PC-3 (cell line): ENCODE results near the gene NOTCH4. TPM values are rescaled to one million over a fixed set of nuclear protein-coding genes. Genes with fewer than 3 reads are reported as not detected.
"Not testable (repeated sequence)": the region's sequence is repeated elsewhere in the genome, so short reads cannot be mapped to it uniquely, and the experiment has no call there.

Experiments used
- ATAC-seq: fragments of 200-7000 bp; cut with Tn5 transposase; 2 replicates; pipeline ENCODE4 v1.9.1; 2020; ENCODE audit warnings: mild to moderate bottlenecking, moderate library complexity
- BruUV-seq: library from RNA; stranded (reverse); fragments of 400-500 nt; replicated peaks from 2 replicates; lab custom pipeline; 2021; lab: Mats Ljungman, UMichigan
- CTCF ChIA-PET: fragments of 300-600 bp; sonication (Branson Sonifier 250); formaldehyde crosslinking; loops from one replicate; lab custom pipeline; 2022; ENCODE audit warnings: antibody characterized with exemption; lab: Charles Lee
- POLR2A ChIA-PET: fragments of 300-600 bp; sonication (Branson Sonifier 250); formaldehyde crosslinking; loops from one replicate; lab custom pipeline; 2022; ENCODE audit warnings: antibody characterized with exemption; ENCODE audit not compliant: unreplicated experiment; lab: Charles Lee
- DNase-seq: peaks from one replicate; pipeline ENCODE4 v3.0.0-alpha.2; 2015
- H2AFZ ChIP-seq: fragments of 300-600 bp; sonication (generic); 2 replicates; pipeline ENCODE4 v1.6.0; 2016; ENCODE audit warnings: antibody characterized with exemption, low read length
- H3F3A ChIP-seq: fragments of 300-600 bp; sonication (generic); one replicate; pipeline ENCODE4 v1.6.0; 2017; ENCODE audit warnings: antibody characterized with exemption, low read length, control low read depth, mild to moderate bottlenecking; ENCODE audit not compliant: unreplicated experiment
- H3K27ac ChIP-seq: fragments of 300-600 bp; sonication (generic); 2 replicates; pipeline ENCODE4 v1.5.1; 2016; ENCODE audit warnings: mild to moderate bottlenecking, low read length
- H3K27me3 ChIP-seq: fragments of 300-600 bp; sonication (generic); 2 replicates; pipeline ENCODE4 v1.6.1; 2016; ENCODE audit warnings: low read length, mixed read lengths
- H3K36me3 ChIP-seq: fragments of 300-600 bp; sonication (generic); 2 replicates; pipeline ENCODE4 v1.6.1; 2016; ENCODE audit warnings: low read depth, mixed run types, low read length, mixed read lengths
- H3K4me1 ChIP-seq: fragments of 300-600 bp; sonication (generic); 2 replicates; pipeline ENCODE4 v1.5.1; 2016; ENCODE audit warnings: low read length; ENCODE audit not compliant: insufficient read depth
- H3K4me2 ChIP-seq: fragments of 300-600 bp; sonication (generic); 2 replicates; pipeline ENCODE4 v1.6.0; 2016; ENCODE audit warnings: low read length
- H3K4me3 ChIP-seq: fragments of 300-600 bp; sonication (generic); 2 replicates; pipeline ENCODE4 v1.5.1; 2016; ENCODE audit warnings: mild to moderate bottlenecking, low read length, mixed read lengths
- H3K79me2 ChIP-seq: fragments of 300-600 bp; sonication (generic); 2 replicates; pipeline ENCODE4 v1.6.1; 2017; ENCODE audit warnings: low read length, mixed read lengths
- H3K9ac ChIP-seq: fragments of 300-600 bp; sonication (generic); 2 replicates; pipeline ENCODE4 v1.6.0; 2016; ENCODE audit warnings: mild to moderate bottlenecking, low read length
- H3K9me2 ChIP-seq: fragments of 300-600 bp; sonication (generic); replicated peaks from 2 replicates; pipeline ENCODE4 v1.6.1; 2016; ENCODE audit warnings: mixed run types, low read length, mixed read lengths
- H3K9me3 ChIP-seq: fragments of 300-600 bp; sonication (generic); 2 replicates; pipeline ENCODE4 v1.6.1; 2016; ENCODE audit warnings: low read length, mixed read lengths
- H4K20me1 ChIP-seq: fragments of 300-600 bp; sonication (generic); 2 replicates; pipeline ENCODE4 v1.6.1; 2016; ENCODE audit warnings: low read length, mixed read lengths
- EZH2 ChIP-seq: fragments of 300-600 bp; sonication (generic); IDR thresholded peaks from one replicate; pipeline ENCODE4 v1.6.1; 2017; ENCODE audit warnings: antibody characterized with exemption, mild to moderate bottlenecking, low read length; ENCODE audit not compliant: unreplicated experiment
- EZH2phosphoT487 ChIP-seq: fragments of 300-600 bp; sonication (generic); IDR thresholded peaks from 2 replicates; pipeline ENCODE4 v1.6.1; 2018; ENCODE audit warnings: mild to moderate bottlenecking, antibody characterized with exemption, low read length, borderline replicate concordance
- intact Hi-C: fragments of 100-400 bp; cut with micrococcal nuclease; formaldehyde crosslinking; loops from 2 replicates; pipeline ENCODE4 v1.9.0; 2023
- total RNA-seq: library from RNA; depleted of rRNA; stranded (reverse); fragments of >200 nt; gene quantifications from 2 replicates; pipeline ENCODE4 v1.2.3, GENCODE V29; 2014
- TF ChIP-seq, protein P1 (sequence below): fragments of 300-600 bp; sonication (generic); conservative IDR thresholded peaks from 2 replicates; pipeline ENCODE4 v1.5.1; 2017; ENCODE audit warnings: antibody characterized with exemption, low read depth, mild to moderate bottlenecking, low read length

Gene NOTCH4
- total RNA-seq, 1 experiment from 2014 or later, result 1.7 TPM

DNA sequence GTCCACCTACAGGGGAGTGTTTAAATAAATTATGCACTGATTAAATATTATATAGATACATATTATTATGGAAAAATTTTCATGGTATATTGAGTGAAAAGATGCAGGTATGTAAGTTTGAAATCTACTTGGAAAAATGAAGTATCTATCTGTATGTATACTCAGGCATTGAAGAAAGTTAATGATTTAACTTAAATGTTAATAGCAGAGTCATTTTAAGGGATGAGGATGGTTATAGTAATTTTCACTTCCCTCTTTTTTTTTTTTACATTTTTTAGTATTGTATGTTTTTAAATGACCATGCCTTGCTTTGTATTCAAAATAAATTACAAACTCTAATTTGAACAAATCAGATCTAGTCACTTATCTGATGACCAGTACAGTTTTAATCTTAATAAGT, 43.2 kb upstream of the NOTCH4 start:
- no peaks in the 10 kb centered on the region for H3K9me2 ChIP-seq
- no TSS peak for BruUV-seq
- H2AFZ ChIP-seq, result no peak overlapping the region
- TF ChIP-seq, protein P1, sequence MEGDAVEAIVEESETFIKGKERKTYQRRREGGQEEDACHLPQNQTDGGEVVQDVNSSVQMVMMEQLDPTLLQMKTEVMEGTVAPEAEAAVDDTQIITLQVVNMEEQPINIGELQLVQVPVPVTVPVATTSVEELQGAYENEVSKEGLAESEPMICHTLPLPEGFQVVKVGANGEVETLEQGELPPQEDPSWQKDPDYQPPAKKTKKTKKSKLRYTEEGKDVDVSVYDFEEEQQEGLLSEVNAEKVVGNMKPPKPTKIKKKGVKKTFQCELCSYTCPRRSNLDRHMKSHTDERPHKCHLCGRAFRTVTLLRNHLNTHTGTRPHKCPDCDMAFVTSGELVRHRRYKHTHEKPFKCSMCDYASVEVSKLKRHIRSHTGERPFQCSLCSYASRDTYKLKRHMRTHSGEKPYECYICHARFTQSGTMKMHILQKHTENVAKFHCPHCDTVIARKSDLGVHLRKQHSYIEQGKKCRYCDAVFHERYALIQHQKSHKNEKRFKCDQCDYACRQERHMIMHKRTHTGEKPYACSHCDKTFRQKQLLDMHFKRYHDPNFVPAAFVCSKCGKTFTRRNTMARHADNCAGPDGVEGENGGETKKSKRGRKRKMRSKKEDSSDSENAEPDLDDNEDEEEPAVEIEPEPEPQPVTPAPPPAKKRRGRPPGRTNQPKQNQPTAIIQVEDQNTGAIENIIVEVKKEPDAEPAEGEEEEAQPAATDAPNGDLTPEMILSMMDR, result no peak
- no peak for TF ChIP-seq EZH2phosphoT487
- no peaks in the 10 kb centered on the region for H3K36me3 ChIP-seq
- H3K9me3 ChIP-seq, result no peaks in the 10 kb centered on the region
- POLR2A ChIA-PET, result no interaction called here
- no peaks in the 10 kb centered on the region for H3F3A ChIP-seq
- no peaks in the 10 kb centered on the region; the same call in 1 of the 2 replicates for H3K4me1 ChIP-seq
- H3K4me2 ChIP-seq, result no peak overlapping the region
- H3K4me3 ChIP-seq, result no peak overlapping the region
- no peak overlapping the region for H3K27ac ChIP-seq
- no peak overlapping the region for H3K9ac ChIP-seq
- H4K20me1 ChIP-seq, result no peaks in the 10 kb centered on the region
- DNase-seq, result no peak
- no peaks in the 10 kb centered on the region for H3K79me2 ChIP-seq
- H3K27me3 ChIP-seq, result no peaks in the 10 kb centered on the region
- CTCF ChIA-PET, result no interaction called here
- intact Hi-C loops, result no loop called here
- ATAC-seq, result no peak

DNA sequence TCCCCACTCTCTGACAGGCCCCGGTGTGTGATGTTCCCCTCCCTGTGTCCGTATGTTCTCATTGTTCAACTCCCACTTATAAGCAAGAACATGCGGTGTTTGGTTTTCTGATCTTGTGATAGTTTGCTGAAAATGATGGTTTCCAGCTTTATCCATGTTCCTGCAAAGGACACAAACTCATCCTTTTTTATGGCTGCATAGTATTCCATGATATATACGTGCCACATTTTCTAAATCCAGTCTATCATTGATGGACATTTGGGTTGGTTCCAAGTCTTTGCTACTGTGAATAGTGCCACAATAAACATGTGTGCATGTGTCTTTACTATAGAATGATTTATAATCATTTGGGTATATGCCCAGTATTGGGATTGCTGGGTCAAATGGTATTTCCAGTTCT, 33.4 kb upstream of the NOTCH4 start:
- ATAC-seq, H2AFZ ChIP-seq, H3K4me3 ChIP-seq, POLR2A ChIA-PET, BruUV-seq, H3K36me3 ChIP-seq, H3K4me2 ChIP-seq, H3K4me1 ChIP-seq, DNase-seq, H3K79me2 ChIP-seq, H3K27me3 ChIP-seq, H3F3A ChIP-seq, H3K9me3 ChIP-seq, H3K9me2 ChIP-seq, intact Hi-C loops, H3K9ac ChIP-seq, H3K27ac ChIP-seq, CTCF ChIA-PET, H4K20me1 ChIP-seq: not testable (repeated sequence)

DNA sequence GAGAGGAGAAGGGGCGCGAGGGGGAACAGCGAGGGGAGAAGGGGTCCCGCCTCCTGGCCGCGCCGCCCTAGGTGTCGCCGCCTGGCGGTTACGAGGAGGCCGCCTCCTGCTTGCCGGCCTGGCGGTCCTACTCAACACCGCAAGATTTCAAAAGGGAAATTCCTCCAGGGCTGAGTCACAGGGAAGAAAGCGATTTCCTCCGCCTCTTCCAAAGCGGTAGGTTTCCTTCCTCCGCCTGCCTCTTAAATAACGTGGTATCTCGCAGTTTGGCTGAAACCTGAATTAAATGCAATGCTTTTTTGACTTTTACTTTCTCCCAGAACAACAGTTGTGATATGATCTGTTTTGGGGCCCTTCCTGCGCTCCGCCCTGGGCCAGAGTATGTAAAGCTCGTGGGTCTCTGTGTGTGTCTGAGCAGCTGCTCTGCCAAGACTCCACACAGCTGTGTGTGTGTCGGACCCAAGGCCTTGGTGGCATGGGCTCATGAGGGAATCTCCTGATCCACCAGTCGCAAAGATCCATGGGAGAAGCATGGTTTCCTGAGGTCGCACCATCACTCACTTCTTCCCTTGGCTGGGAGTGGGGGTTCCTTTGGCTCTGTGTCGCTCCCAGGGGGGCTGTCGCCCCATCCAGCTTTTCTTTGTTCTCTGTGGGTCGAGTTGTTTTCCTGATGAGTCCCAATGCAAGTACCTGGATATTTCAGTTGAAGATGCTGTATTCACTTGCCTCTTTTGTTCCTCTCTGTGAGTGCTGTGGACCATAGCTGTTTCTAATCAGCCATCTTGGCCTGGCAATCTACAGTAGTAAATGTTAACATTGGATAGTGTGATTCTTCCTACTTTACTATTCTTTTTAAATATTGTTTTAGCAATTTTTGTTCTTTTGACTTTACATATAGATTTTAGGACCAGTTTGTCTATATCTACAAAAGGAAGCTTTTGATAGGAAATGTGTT, 31.6 kb upstream of the NOTCH4 start:
- ChIA-PET POLR2A (no interaction called here), CTCF (interaction anchor here (0.6 kb wide), 1 partner anchor 515 kb away, joined by 3 read pairs; no protein-coding TSS in a partner anchor)
- H3K9me3 ChIP-seq, result no peaks in the 10 kb centered on the region
- H3K4me1 ChIP-seq, result no peaks in the 10 kb centered on the region
- H3K27ac ChIP-seq, result no peak overlapping the region
- no TSS peak for BruUV-seq
- no peak overlapping the region for H3K4me3 ChIP-seq
- TF ChIP-seq, protein P1, result no peak
- TF ChIP-seq EZH2phosphoT487, result no peak
- no peak for TF ChIP-seq EZH2
- no peak overlapping the region for H3K9ac ChIP-seq
- intact Hi-C loops, result no loop called here
- no peaks in the 10 kb centered on the region for H3K9me2 ChIP-seq
- no peak overlapping the region for H3K4me2 ChIP-seq
- H2AFZ ChIP-seq, result no peak overlapping the region
- no peaks in the 10 kb centered on the region for H3K27me3 ChIP-seq
- DNase-seq (no peak), ATAC-seq (no peak)
- H4K20me1 ChIP-seq, result no peaks in the 10 kb centered on the region
- H3K36me3 ChIP-seq, result no peaks in the 10 kb centered on the region
- H3F3A ChIP-seq, result no peaks in the 10 kb centered on the region
- H3K79me2 ChIP-seq, result no peaks in the 10 kb centered on the region
